Gastrocnemius medialis (tissue), 4 donors: Measurements from ENCODE around the gene SLC19A2. TPM values are rescaled to one million over a fixed set of nuclear protein-coding genes. Genes with fewer than 3 reads are reported as not detected.

Source experiments
- ATAC-seq, 2 donors: fragments of 150-250 bp; one replicate each; pipeline ENCODE4 v1.9.1; 2016
- DNase-seq, 2 donors: peaks; one replicate each; pipeline ENCODE4 v3.0.0-alpha.2; 2019
- H3K27ac ChIP-seq, 4 donors: fragments of 200-600 bp; sonication (generic); 1 replicate in 1 of 4; 2 replicates in 3 of 4; pipeline ENCODE4 v1.5.1; 2016 to 2018; ENCODE audit warnings: mild to moderate bottlenecking in 2 of 4, moderate library complexity in 1 of 4
- H3K27me3 ChIP-seq, 3 donors: fragments of 200-600 bp; sonication (generic) in 2 of 3; 1 replicate in 1 of 3; 2 replicates in 2 of 3; pipeline versions ENCODE4 v1.5.1 to v1.6.0; 2016 to 2019; ENCODE audit warnings: mild to moderate bottlenecking in 1 of 3, moderate library complexity in 1 of 3
- H3K36me3 ChIP-seq, 2 donors: fragments of 200-600 bp; sonication (generic) in 1 of 2; one replicate each; pipeline ENCODE4 v1.5.1; 2017 to 2018
- H3K4me1 ChIP-seq, 2 donors: fragments of 200-600 bp; sonication (generic) in 1 of 2; one replicate each; pipeline ENCODE4 v1.5.1; 2016 to 2017; ENCODE audit warnings: mild to moderate bottlenecking in 2 of 2
- H3K4me3 ChIP-seq, 4 donors: fragments of 200-600 bp; sonication (generic) in 3 of 4; 1 replicate in 1 of 4; 2 replicates in 3 of 4; pipeline ENCODE4 v1.5.1; 2016 to 2019; ENCODE audit warnings: mild to moderate bottlenecking in 2 of 4
- H3K9me3 ChIP-seq, 3 donors: fragments of 200-600 bp; sonication (generic) in 2 of 3; 1 replicate in 1 of 3; 2 replicates in 2 of 3; pipeline ENCODE4 v1.5.1; 2016 to 2019
- CTCF ChIP-seq, 5 experiments: fragments of 450-650 bp in 3 of 5; fragments of 200-600 bp in 2 of 5; sonication (generic) in 2 of 5; IDR thresholded peaks in 4 of 5; conservative IDR thresholded peaks in 1 of 5; 1 replicate in 4 of 5; 2 replicates in 1 of 5; pipeline ENCODE4 v1.5.1; 2016 to 2019; ENCODE audit warnings: antibody characterized with exemption in 5 of 5, mild to moderate bottlenecking in 3 of 5, moderate library complexity in 3 of 5
- POLR2A ChIP-seq, 2 donors: fragments of 450-650 bp; IDR thresholded peaks; one replicate each; pipeline ENCODE4 v1.6.1; 2017; ENCODE audit warnings: antibody characterized with exemption in 2 of 2, mild to moderate bottlenecking in 2 of 2, moderate library complexity in 2 of 2
- in situ Hi-C, 4 donors: fragments of 200-750 bp; cut with MboI; loops; one replicate each; pipeline versions ENCODE4 v1.15.0 to v1.8.0; 2017; ENCODE audit warnings: low sequenced_read_pairs in 4 of 4
- intact Hi-C: fragments of 100-400 bp; cut with DNase I; formaldehyde crosslinking; loops from one replicate; pipeline ENCODE4 v1.15.1; 2023; ENCODE audit warnings: low total_unique reads
- total RNA-seq, 4 donors: library from RNA; depleted of rRNA; stranded (reverse); fragments of >200 nt; gene quantifications; one replicate each; pipeline versions ENCODE4 v1.1.0 to v1.2.3, GENCODE V29; 2016

The SLC19A2 gene
- total RNA-seq, 4 donors from 2014 or later = 93.3 to 176 (median 99.8) TPM

- Histone ChIP-seq H3K4me3 (peak within 1 kb of the TSS; percentile 35 to 54 (median 46)), H3K9me3 (no peaks in the 10 kb centered on the region), H3K36me3 (no peaks in the 10 kb centered on the region), H3K4me1 (peaks cover 0 to 8% of the 10 kb centered on the region in 2 donors), H3K27me3 (peaks cover 16 to 39% (median 28%) of the 10 kb centered on the region in 3 donors), H3K27ac (no peak within 1 kb of the TSS)
- in situ Hi-C loops = no loop called here
- TF ChIP-seq POLR2A (IDR thresholded peaks at IDR 0.05) (no peak), CTCF (IDR thresholded peaks at IDR 0.05 in 4 of 5, conservative IDR thresholded peaks at IDR 0.05 in 1 of 5) (no peak)
- ATAC-seq (no peak), DNase-seq (no peak)
- intact Hi-C loops = no loop called here
Observed at GRCh38 chr1:169427081-169427641, 58.6 kb downstream of the SLC19A2 start, which contains the start of gene CCDC181. TSS of gene CCDC181 (minus strand) at chr1:169427474. CDS start at chr1:169424927, 2,547 bp downstream.

DNA sequence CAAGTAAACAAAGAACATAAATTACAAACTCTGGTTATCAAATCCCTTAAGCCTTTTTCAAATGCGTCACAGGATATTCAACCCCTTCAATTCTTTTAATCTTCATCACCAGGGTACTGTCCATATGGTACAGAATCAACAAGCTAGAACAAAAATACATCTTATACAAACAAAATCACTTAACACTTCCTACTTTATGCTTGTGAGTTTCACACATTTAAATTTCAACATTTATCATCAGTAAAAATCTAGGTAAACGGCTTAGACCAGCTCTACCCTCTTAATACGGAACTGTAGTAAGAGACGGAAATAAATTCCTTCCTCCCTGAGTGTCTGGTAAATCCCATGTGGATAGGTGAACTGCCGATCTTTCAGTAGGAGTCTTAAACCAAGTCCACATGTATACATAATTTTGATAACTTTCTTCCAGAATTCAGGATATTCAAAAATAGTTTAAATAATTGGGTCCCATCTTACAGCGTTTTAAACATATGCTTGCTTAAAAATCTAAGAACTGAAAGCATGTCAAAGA, 59.5 kb downstream of the SLC19A2 start:
- in situ Hi-C loops (no loop called here), intact Hi-C loops (no loop called here)
- Histone ChIP-seq H3K4me1 (peaks cover 0 to 8% of the 10 kb centered on the region in 2 donors), H3K36me3 (no peaks in the 10 kb centered on the region), H3K27ac (no peak overlapping the region), H3K4me3 (no peak overlapping the region), H3K9me3 (no peaks in the 10 kb centered on the region), H3K27me3 (peaks cover 16 to 39% (median 24%) of the 10 kb centered on the region in 3 donors)
- DNase-seq (no peak), ATAC-seq (no peak)
- TF ChIP-seq POLR2A (IDR thresholded peaks at IDR 0.05) = no peak
- no peak for TF ChIP-seq CTCF (IDR thresholded peaks at IDR 0.05 in 4 of 5, conservative IDR thresholded peaks at IDR 0.05 in 1 of 5)

- in situ Hi-C loops (no loop called here), intact Hi-C loops (no loop called here)
- no peak overlapping the region for H3K4me3 ChIP-seq
- DNase-seq (no peak), ATAC-seq (no peak)
- peaks cover 2 to 15% (median 5%) of the 10 kb centered on the region in 3 donors for H3K27me3 ChIP-seq
- no peak overlapping the region for H3K27ac ChIP-seq
- H3K36me3 ChIP-seq = no peaks in the 10 kb centered on the region
- H3K4me1 ChIP-seq = no peaks in the 10 kb centered on the region
- TF ChIP-seq POLR2A (IDR thresholded peaks at IDR 0.05) = no peak
- no peak for TF ChIP-seq CTCF (IDR thresholded peaks at IDR 0.05 in 4 of 5, conservative IDR thresholded peaks at IDR 0.05 in 1 of 5)
- no peaks in the 10 kb centered on the region for H3K9me3 ChIP-seq
Observed at GRCh38 chr1:169421309-169421708, 64.4 kb downstream of the SLC19A2 start.

GRCh38 chr1:169414952-169415351, 70.8 kb downstream of the SLC19A2 start:
- ATAC-seq (no peak), DNase-seq (no peak)
- Histone ChIP-seq H3K27ac (no peak overlapping the region), H3K27me3 (no peaks in the 10 kb centered on the region), H3K4me3 (no peak overlapping the region), H3K4me1 (no peaks in the 10 kb centered on the region), H3K36me3 (no peaks in the 10 kb centered on the region), H3K9me3 (no peaks in the 10 kb centered on the region)
- in situ Hi-C loops = no loop called here
- TF ChIP-seq POLR2A (IDR thresholded peaks at IDR 0.05) (no peak), CTCF (IDR thresholded peaks at IDR 0.05 in 4 of 5, conservative IDR thresholded peaks at IDR 0.05 in 1 of 5) (no peak)
- intact Hi-C loops = no loop called here

Other genes with a start within 250 kb of the SLC19A2 start
- 1 to 10 TPM; 3.7 to 8.4 (median 5.5) TPM for gene NME7, start 118.1 kb downstream of the SLC19A2 start, total RNA-seq
- gene BLZF1, start 117.7 kb downstream of the SLC19A2 start, total RNA-seq = 10 to 100 TPM; 10.2 to 17.7 (median 14.6) TPM
- gene CCDC181, start 58.5 kb downstream of the SLC19A2 start, total RNA-seq = 1 to 10 TPM in 1 of 4 donors, under 1 TPM in 1, not detected in 2; 0.80 to 1.2 TPM
- under 1 TPM; 0.07 to 0.68 (median 0.22) TPM for gene F5, start 100.5 kb upstream of the SLC19A2 start, total RNA-seq
- 1 to 10 TPM in 2 of 4 donors, under 1 TPM in 2; 0.85 to 2.5 (median 1.2) TPM for gene SELP, start 144.2 kb upstream of the SLC19A2 start, total RNA-seq
- gene SELL, start 225.7 kb upstream of the SLC19A2 start, total RNA-seq = under 1 TPM in 3 of 4 donors, not detected in 1; 0.24 to 0.72 (median 0.55) TPM
- gene SELE, start 248.1 kb upstream of the SLC19A2 start, total RNA-seq = under 1 TPM in 2 of 4 donors, not detected in 2; 0.09 to 0.20 TPM